Measurements from ENCODE around the gene PHLDA1. TPM values are rescaled to one million over a fixed set of nuclear protein-coding genes. Genes with fewer than 3 reads are reported as not detected.

Gene PHLDA1
- total RNA-seq = 33.6 TPM

DNA sequence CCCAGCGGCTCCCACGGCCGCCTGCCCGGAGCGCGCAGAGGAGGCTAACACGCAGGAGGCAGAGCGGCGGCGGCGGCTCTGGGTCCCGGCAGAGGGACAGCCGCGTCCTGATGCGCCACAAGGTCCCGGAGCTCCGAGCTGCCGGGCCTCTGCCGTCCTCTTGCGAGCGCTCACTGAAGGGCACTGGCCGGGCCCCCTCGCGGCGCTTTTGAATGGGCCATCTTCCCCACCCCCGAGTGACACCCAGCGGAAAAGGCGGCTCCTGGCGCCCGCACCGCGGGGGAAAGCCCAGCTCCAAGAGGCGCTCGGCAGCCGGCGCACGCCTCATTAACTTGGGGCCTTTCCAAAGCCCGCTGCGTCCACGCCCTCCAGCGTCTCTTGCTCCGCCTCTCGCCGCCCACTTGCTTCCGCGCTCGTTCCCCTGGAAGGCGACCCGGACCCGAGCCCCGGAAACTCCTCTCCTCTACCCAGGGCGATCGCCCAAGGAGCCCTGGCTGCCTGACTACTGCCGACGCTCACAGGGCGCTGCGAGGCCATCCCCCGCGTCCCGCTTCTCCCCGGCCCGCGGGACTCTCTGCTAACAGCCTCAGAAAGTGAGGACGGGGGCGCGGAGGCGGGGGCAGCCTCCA lies at the start of gene PHLDA1:
Gene PHLDA1 (minus strand): TSS at position 363 of the 629 bp plus-strand sequence.

Other genes starting within 250 kb of the PHLDA1 start
- gene NAP1L1, start 52.9 kb upstream of the PHLDA1 start, total RNA-seq = 460 TPM